ENCODE measurements around the gene LMBR1. TPM values are rescaled to one million over a fixed set of nuclear protein-coding genes. Genes with fewer than 3 reads are reported as not detected.
"Not testable (repeated sequence)": the region's sequence is repeated elsewhere in the genome, so short reads cannot be mapped to it uniquely, and the experiment has no call there.

The LMBR1 gene
- total RNA-seq, 1 experiment from 2014 or later: 151 TPM

GRCh38 chr7:156759579-156760202 lies 133.3 kb downstream of the LMBR1 start:
- DNase-seq (ENCODE audit: low spot score): no peak

GRCh38 chr7:156759143-156759542 lies 133.8 kb downstream of the LMBR1 start:
- DNase-seq (ENCODE audit: low spot score): no peak

DNA sequence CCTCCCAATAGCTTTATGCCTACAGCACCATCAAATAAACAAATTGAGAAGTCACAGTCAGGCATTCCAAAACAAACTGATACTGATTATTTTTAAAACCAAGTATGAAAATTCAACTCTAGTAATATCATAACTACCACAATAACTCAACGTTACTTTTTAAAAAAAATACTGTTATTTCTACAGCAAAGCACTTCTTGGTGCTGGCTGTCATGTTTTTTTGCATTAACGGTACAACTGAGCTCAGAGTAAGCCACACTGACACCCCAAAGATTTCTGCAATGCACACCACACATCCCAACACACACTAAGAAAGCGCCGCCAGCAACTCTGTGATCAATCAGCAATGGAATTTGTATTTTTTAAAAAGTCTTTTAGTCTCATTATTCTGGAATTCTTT lies 138.8 kb downstream of the LMBR1 start:
- no peak for DNase-seq (ENCODE audit: low spot score)

DNA sequence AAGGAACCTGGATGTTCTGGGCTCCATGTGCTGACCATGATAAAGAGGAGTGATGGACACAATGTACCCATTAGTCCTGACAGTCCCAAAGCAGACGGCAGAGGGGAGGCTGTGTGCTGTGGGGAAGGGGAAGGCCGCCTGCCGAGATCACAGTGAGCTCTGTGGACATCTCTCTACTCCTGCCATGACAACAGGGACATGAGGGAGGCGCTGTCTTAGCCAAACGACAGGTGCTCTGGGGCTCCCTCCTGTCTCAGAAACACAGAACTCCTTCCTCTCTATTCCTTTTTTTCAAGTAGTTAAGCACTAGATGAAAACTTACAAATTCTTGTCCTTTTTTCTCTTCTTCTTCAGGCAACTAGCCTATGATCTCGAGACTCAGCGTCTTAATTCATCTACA lies 139.4 kb downstream of the LMBR1 start:
- no peak for DNase-seq (ENCODE audit: low spot score)

DNA sequence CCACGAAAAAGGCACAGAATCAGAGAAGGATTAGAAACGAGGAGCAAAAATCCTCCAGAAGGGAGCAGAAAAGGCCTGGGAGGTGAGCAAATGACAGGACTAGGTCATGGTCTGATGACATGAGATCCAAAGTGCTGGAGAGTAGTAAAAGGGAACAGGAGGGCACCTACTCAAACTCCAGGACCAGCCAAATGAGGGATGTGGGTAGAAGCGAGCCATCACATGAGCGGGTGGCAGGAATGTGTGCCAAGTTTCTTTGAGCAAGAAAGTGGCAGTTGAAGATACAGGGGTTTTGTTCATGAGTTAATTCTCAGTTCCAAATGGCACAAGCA lies 139.8 kb downstream of the LMBR1 start:
- DNase-seq (ENCODE audit: low spot score): no peak

- no peak for DNase-seq (ENCODE audit: low spot score)
Measured at GRCh38 chr7:156752367-156753228, 140.4 kb downstream of the LMBR1 start.

GRCh38 chr7:156751319-156751718 lies 141.7 kb downstream of the LMBR1 start:
- DNase-seq (ENCODE audit: low spot score): no peak

DNA sequence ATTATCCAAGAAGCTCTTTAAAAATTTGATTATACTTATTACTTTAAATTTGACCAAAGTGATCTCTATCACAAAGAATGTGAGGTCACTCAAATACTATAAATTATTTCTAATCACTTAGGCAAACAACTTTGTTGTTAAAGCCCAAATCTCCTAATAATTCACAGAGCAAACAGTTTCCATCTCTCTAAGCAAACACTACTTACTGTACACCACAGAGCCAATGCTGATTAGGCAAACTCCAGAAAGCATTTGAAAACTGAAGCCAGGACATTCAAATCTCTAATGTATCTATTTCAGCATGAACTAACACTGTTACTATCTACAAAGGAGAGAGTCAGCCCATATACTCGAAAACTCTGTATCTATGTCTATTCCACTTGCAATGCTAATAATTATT lies 145.3 kb downstream of the LMBR1 start:
- DNase-seq (ENCODE audit: low spot score): no peak

DNA sequence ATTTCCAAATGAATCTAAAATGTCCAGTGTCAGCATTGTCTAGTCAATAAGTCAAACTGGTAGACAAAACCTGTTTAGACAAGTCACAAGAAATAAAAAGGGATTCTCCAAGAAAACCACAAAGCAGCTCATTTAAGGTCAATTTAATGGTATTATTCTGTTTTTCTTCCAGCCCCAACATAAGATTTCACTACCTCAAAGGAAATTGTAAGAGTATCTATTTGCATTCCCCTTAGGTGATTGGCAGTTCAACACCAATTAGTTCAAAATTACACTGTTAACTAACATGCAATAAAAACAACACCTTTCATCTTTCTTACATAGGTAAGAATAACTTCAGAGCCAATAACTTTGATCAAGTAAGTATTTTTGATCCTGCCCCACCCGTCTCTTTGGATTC lies 146.1 kb downstream of the LMBR1 start:
- no peak for DNase-seq (ENCODE audit: low spot score)

- DNase-seq (ENCODE audit: low spot score): no peak
Measured at GRCh38 chr7:156739596-156739995, 153.4 kb downstream of the LMBR1 start.

DNA sequence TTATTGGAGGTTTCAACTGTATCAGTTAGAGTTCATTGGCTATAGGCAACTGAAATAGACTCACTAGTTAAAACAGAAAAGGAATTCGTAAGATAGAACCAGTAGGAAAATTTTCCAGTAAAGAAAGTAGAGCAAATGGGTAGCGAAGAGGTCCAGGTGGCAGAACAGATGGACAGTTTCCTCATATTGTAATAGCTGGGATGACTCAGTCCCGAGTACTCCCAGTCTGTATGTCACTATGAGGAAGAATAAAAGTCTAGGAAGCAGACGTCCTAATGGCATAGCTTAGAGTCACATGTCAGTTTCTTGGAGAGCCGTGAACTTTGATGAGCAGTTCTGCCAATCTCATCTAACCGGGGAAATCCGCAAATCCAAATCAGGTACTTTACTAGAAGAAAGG lies 157.1 kb downstream of the LMBR1 start:
- no peak for DNase-seq (ENCODE audit: low spot score)

GRCh38 chr7:156733638-156734037 lies 159.3 kb downstream of the LMBR1 start:
- DNase-seq (ENCODE audit: low spot score): no peak

- DNase-seq (ENCODE audit: low spot score): no peak
Measured at GRCh38 chr7:156732091-156732625, 160.8 kb downstream of the LMBR1 start.

DNA sequence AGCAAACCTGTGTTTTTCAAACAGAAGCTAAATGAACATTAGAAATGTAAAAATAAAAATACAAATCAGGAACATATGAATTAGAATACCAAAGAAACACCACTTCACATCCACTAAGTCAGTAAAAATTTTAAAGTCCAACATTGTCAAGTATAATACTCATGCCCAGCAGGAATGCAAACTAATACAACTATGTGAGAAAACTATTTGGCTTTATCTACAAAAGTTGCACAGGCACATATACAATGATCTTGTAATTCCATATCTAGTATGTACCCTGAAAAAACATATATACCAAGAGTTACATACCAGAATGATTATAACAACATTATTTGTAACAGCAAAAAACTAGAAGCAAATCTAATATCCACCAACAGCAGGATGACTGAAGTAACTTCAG lies 161.3 kb downstream of the LMBR1 start:
- no peak for DNase-seq (ENCODE audit: low spot score)

DNA sequence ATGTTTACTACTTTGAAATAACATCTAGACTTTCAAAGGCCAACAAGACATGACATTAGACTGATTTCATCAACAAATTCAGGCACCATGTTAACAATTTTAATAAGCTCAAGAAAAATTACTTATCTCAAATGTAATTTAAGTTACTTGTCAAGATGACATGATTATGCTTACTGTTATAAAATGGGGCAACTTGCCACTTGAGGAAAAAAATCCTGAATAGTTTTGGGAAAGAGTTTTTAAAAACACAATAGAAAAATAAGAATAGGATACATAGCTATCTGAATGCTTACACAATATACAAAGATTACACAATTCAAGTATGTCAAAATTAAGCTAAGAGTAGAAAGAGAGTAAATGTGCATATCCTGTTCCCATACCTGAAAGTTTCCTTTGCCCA lies 167.0 kb downstream of the LMBR1 start:
- DNase-seq (ENCODE audit: low spot score): no peak

DNA sequence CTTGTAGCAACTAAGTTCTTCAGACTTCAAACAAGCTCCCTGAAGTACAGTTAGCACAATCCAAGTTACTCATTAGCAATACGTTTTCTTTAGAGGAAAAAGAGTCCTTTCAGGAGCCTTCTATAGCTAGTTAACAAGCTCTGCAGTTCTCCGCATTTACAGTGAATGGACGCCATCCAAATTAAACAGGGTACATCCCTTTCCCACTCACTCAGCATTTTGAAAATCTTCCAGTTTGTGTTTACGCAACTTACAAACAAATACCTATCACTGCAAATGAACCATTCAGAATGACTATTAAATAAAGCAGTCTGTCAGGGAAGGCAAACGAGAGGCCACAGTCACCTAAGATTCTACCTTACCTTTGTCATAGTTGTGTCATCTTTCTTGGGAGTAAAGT lies 167.9 kb downstream of the LMBR1 start:
- no peak for DNase-seq (ENCODE audit: low spot score)

GRCh38 chr7:156722043-156722826 lies 170.7 kb downstream of the LMBR1 start:
- DNase-seq (ENCODE audit: low spot score): no peak

DNA sequence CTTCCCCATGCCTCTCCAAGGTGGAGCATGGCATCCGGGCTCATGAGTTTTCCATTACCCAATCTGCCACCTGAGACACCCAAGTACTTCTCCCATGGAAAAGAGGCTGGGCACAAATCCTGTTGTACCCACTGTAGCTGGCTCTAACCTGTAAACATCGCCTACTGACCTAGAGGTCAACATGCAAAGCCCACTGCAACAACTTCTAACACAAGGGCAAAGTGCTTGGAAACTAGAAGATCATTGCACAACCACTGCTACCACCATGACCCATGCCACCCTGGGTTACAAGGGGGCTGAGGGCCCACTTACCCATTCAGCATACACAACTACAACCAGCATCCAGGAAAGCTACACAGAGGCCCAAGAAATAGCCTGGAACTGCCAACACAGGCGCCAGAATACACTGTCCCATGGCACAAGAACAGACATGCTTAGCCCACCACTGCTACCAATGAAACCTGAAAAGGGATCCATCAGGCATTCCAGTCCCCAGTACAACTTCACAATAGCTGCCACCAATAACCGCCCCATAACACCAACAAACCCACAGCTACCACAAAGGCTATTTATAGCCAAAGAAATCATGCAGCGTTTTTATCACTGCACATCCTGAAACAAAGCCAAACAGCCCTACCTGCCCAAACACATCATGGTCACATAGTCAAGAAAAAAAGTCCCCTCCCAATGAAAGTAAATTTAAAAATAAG lies 189.1 kb downstream of the LMBR1 start:
- no peak for DNase-seq (ENCODE audit: low spot score)

DNA sequence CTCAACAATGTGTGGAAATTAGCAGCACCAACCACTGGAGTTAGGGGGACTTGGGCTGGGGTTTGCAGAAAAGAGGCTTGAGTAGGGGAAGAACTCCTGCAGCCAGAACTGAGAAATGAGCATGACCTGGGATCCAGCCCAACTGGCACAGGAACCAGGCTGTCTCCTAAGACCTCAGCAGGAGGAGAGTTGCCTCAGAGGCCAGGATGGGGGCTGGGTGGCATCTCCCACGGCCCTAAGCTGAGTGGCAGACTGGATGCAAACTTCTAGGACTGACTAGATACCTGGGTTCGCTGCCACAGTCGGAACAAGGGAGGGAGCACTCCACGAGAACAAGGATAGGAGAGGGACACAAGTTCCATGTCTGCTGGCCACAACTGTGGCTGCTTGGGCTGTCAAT lies 189.8 kb downstream of the LMBR1 start:
- no peak for DNase-seq (ENCODE audit: low spot score)

DNA sequence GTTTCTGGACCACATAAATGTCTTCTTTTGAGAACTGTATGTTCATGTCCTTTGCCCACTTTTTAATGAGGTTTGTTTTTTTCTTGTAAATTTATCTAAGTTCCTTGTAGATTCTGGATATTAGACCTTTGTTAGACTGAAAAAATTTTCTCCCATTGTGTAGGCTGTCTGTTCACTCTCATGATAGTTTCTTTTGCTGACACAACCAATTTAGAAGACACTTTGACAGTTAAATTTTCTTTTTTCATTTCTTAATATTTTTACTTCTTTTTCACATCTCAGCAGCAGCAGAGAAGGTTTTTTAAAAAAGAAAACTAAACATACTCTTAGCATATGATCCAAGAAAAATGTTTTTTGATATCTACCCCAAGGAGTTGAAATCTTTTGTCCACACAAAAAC lies 190.6 kb downstream of the LMBR1 start:
- DNase-seq (ENCODE audit: low spot score): no peak

GRCh38 chr7:156701787-156702186 lies 191.2 kb downstream of the LMBR1 start:
- not testable (repeated sequence) for DNase-seq (ENCODE audit: low spot score)

DNA sequence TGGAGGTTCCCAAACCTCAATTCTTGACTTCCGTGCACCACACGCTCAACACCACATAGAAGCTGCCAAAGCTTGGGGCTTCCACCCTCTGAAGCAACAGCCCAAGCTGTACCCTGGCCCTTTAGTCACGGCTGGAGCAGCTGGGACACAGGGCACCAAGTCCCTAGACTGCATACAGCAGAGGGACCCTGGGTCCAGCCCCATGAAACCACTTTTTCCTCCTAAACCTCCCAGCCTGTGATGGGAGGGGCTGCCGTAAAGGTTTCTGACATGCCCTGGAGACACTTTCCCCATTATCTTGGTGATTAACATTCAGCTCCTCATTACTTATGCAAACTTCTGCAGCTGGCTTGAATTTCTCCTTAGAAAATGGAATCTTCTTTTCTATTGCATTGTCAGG lies 194.5 kb downstream of the LMBR1 start:
- not testable (repeated sequence) for DNase-seq (ENCODE audit: low spot score)
